GM23338 (cell line): ENCODE measurements around the gene FOXN4.

Experiments used
- CREB1 ChIP-seq: fragments of 250-450 bp; sonication (Bioruptor Pico); IDR thresholded peaks from 2 replicates; pipeline ENCODE4 v1.5.0; 2020; ENCODE audit warnings: low read depth, mild to moderate bottlenecking, moderate library complexity
- CTCF ChIP-seq, 2 experiments: fragments of 200-600 bp in 1 of 2; sonication (generic) in 1 of 2; conservative IDR thresholded peaks; 2 replicates each; pipeline versions ENCODE4 v1.5.1 to v1.6.1; 2016 to 2017; ENCODE audit warnings: antibody characterized with exemption in 2 of 2, low read depth in 2 of 2, mild to moderate bottlenecking in 2 of 2, moderate library complexity in 1 of 2
- ETS1 ChIP-seq: IDR thresholded peaks from 2 replicates; pipeline ENCODE4 v1.6.1; 2016; ENCODE audit warnings: antibody characterized with exemption
- EZH2 ChIP-seq: fragments of 200-600 bp; sonication (generic); IDR thresholded peaks from one replicate; pipeline ENCODE4 v1.8.0; 2017; ENCODE audit warnings: antibody characterized with exemption, mild to moderate bottlenecking, low read depth; ENCODE audit not compliant: unreplicated experiment
- EZH2phosphoT487 ChIP-seq: fragments of 200-600 bp; sonication (generic); IDR thresholded peaks from one replicate; pipeline ENCODE4 v1.8.1; 2018; ENCODE audit warnings: antibody characterized with exemption; ENCODE audit not compliant: unreplicated experiment
- POLR2AphosphoS5 ChIP-seq: IDR thresholded peaks from 2 replicates; pipeline ENCODE4 v1.6.1; 2016; ENCODE audit warnings: antibody characterized with exemption, low read depth
- REST ChIP-seq: IDR thresholded peaks from one replicate; pipeline ENCODE4 v1.6.1; 2018; ENCODE audit warnings: antibody characterized with exemption; ENCODE audit not compliant: unreplicated experiment
- ZNF114 ChIP-seq: fragments of 250-450 bp; sonication (Bioruptor Pico); IDR thresholded peaks from 2 replicates; pipeline ENCODE4 v1.5.0; 2020; ENCODE audit warnings: mild to moderate bottlenecking, moderate library complexity
- ZNF462 ChIP-seq: fragments of 250-450 bp; sonication (Bioruptor Pico); IDR thresholded peaks from 2 replicates; pipeline ENCODE4 v1.5.0; 2020; ENCODE audit warnings: mild to moderate bottlenecking, moderate library complexity

GRCh38 chr12:109256011-109256410 is 53.1 kb downstream of the FOXN4 start:
- TF ChIP-seq CTCF (conservative IDR thresholded peaks at IDR 0.05; ENCODE audit: low read depth in 2 of 2) (no peak), EZH2 (no peak), POLR2AphosphoS5 (no peak), CREB1 (no peak), ETS1 (no peak), EZH2phosphoT487 (no peak), ZNF462 (CRISPR knock-in tag) (no peak), REST (no peak), ZNF114 (CRISPR knock-in tag) (no peak)
